ENCODE data around the gene ROR1. TPM values are rescaled to one million over a fixed set of nuclear protein-coding genes. Genes with fewer than 3 reads are reported as not detected.

Gene ROR1
- total and polyA plus RNA-seq, 10 of the 15 experiments (the other 5 are each of a cell fraction or from before 2014, with no cell fraction given) = 0.02 to 0.08 (median 0.05) TPM; not detected in 6

DNA sequence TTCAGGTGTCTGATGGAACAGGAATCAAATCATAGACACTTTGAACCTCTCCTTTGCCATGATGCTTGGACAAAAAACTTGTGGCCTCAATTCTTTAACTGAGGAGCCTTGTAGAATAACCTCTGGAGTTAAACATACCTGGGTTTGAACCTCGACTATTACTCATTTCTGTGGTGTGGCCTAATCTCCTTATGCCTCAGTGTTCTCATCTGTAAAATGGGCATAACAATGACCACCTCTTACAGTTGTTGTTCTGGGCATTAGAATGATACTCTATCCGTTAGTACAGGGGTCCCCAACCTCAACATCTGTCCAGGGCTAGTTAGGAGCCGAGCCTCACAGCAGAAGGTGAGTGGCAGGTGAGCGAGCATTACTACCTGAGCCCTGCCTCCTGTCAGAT, 137.2 kb downstream of the ROR1 start:
- H3K27me3 ChIP-seq (replicated peaks in 1 of 2; ENCODE audit: control insufficient read depth in 2 of 2, insufficient read depth in 2 of 2, low read length in 1 of 2) = peaks cover 0 to 2% of the 10 kb centered on the region in 2 experiments; a peak in 2 of 4 replicates
- DNase-seq (ENCODE audit: low read depth, low spot score) (no peak), FAIRE-seq (no peak), ATAC-seq (no peak)
- no peak overlapping the region for H3K27ac ChIP-seq (ENCODE audit: control insufficient read depth, insufficient read depth)
- no peaks in the 10 kb centered on the region for H3K36me3 ChIP-seq (ENCODE audit: control insufficient read depth in 2 of 2, insufficient read depth in 2 of 2, low read length in 1 of 2)
- ChIA-PET RAD21 (ENCODE audit: unreplicated experiment) (no interaction called here), CTCF (no interaction called here), SMC1A (ENCODE audit: uncharacterized antibody, unreplicated experiment) (no interaction called here), POLR2A (no interaction called here)
- H3K4me1 ChIP-seq (ENCODE audit: control insufficient read depth, insufficient read depth, low read length) = no peaks in the 10 kb centered on the region
- WGBS (ENCODE audit: insufficient coverage, insufficient replicate concordance, low lambda C conversion rate, missing lambda C conversion rate) = 4% methylated on average over 4 of the region's 4 CpGs
- no peaks in the 10 kb centered on the region for H4K20me1 ChIP-seq (ENCODE audit: control insufficient read depth, insufficient read depth)
- no peaks in the 10 kb centered on the region for H3K9me3 ChIP-seq (replicated peaks; ENCODE audit: control insufficient read depth, insufficient read depth, low read length)
- intact Hi-C loops (cut with micrococcal nuclease; ENCODE audit: unreplicated experiment) (no loop called here), in situ Hi-C loops (cut with MboI) (loop anchor here (10.0 kb wide), 1 partner anchor 296 kb away; no protein-coding TSS in a partner anchor)
- no peak overlapping the region for H3K9ac ChIP-seq (ENCODE audit: control insufficient read depth, insufficient read depth, low read length)
- no peak overlapping the region for H3K4me2 ChIP-seq (ENCODE audit: control insufficient read depth, insufficient read depth)
- BruUV-seq (replicated peaks) = no TSS peak
- no peak for TF ChIP-seq CREM (IDR thresholded peaks at IDR 0.05; ENCODE audit: low read depth)
- no peak for TF ChIP-seq POLR2A (IDR thresholded peaks at IDR 0.05; ENCODE audit: low read depth, low read length)
- TF ChIP-seq, protein P1, sequence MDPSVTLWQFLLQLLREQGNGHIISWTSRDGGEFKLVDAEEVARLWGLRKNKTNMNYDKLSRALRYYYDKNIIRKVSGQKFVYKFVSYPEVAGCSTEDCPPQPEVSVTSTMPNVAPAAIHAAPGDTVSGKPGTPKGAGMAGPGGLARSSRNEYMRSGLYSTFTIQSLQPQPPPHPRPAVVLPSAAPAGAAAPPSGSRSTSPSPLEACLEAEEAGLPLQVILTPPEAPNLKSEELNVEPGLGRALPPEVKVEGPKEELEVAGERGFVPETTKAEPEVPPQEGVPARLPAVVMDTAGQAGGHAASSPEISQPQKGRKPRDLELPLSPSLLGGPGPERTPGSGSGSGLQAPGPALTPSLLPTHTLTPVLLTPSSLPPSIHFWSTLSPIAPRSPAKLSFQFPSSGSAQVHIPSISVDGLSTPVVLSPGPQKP (IDR thresholded peaks at IDR 0.05; ENCODE audit: low read depth, low read length) = no peak
- TF ChIP-seq, protein P2, sequence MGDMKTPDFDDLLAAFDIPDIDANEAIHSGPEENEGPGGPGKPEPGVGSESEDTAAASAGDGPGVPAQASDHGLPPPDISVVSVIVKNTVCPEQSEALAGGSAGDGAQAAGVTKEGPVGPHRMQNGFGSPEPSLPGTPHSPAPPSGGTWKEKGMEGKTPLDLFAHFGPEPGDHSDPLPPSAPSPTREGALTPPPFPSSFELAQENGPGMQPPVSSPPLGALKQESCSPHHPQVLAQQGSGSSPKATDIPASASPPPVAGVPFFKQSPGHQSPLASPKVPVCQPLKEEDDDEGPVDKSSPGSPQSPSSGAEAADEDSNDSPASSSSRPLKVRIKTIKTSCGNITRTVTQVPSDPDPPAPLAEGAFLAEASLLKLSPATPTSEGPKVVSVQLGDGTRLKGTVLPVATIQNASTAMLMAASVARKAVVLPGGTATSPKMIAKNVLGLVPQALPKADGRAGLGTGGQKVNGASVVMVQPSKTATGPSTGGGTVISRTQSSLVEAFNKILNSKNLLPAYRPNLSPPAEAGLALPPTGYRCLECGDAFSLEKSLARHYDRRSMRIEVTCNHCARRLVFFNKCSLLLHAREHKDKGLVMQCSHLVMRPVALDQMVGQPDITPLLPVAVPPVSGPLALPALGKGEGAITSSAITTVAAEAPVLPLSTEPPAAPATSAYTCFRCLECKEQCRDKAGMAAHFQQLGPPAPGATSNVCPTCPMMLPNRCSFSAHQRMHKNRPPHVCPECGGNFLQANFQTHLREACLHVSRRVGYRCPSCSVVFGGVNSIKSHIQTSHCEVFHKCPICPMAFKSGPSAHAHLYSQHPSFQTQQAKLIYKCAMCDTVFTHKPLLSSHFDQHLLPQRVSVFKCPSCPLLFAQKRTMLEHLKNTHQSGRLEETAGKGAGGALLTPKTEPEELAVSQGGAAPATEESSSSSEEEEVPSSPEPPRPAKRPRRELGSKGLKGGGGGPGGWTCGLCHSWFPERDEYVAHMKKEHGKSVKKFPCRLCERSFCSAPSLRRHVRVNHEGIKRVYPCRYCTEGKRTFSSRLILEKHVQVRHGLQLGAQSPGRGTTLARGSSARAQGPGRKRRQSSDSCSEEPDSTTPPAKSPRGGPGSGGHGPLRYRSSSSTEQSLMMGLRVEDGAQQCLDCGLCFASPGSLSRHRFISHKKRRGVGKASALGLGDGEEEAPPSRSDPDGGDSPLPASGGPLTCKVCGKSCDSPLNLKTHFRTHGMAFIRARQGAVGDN (IDR thresholded peaks at IDR 0.05) = no peak
- TF ChIP-seq BHLHE40 (IDR thresholded peaks at IDR 0.05; ENCODE audit: borderline replicate concordance in 1 of 2, low read depth in 2 of 2, low read length in 1 of 2) = no peak
- TF ChIP-seq RAD51 (IDR thresholded peaks at IDR 0.05) = no peak
- TF ChIP-seq KDM1A (IDR thresholded peaks at IDR 0.05; ENCODE audit: borderline replicate concordance) = no peak
- TF ChIP-seq ATF7 (IDR thresholded peaks at IDR 0.05; ENCODE audit: low read depth) = no peak
- H3K79me2 ChIP-seq (ENCODE audit: control insufficient read depth, insufficient read depth, low read length) = no peaks in the 10 kb centered on the region
- H3K4me3 ChIP-seq = no peak overlapping the region
- no peak overlapping the region for H2AFZ ChIP-seq (ENCODE audit: control insufficient read depth, low read depth, low read length)
